Left ventricle myocardium superior (tissue), 1 donor: ENCODE results near the gene FH. TPM values are rescaled to one million over a fixed set of nuclear protein-coding genes. Genes with fewer than 3 reads are reported as not detected.

Source experiments
- ATAC-seq: fragments of 200-7000 bp; cut with Tn5 transposase; one replicate; pipeline ENCODE4 v1.9.1; 2020; ENCODE audit warnings: mild to moderate bottlenecking, moderate library complexity
- DNase-seq: peaks from one replicate; pipeline ENCODE4 v3.0.0-alpha.2; 2020
- intact Hi-C: fragments of 100-400 bp; cut with micrococcal nuclease; formaldehyde crosslinking; loops from one replicate; pipeline ENCODE4 v1.11.0; 2022
- total RNA-seq: library from RNA; stranded (reverse); fragmentation: NEBNext Ultra II Directional; extraction: Animal tissue kit (Norgen Biotek cat#: 25700); gene quantifications from one replicate; pipeline ENCODE4 v1.2.1, GENCODE V29; 2021
- donor health status: DM: no; HTN: yes; CAD: no; lungs with severe emphysema.

The FH gene
- total RNA-seq, 1 donor from 2014 or later, result 242 TPM

GRCh38 chr1:241531195-241532161 is 11.9 kb upstream of the FH start:
- intact Hi-C loops, result no loop called here
- DNase-seq (no peak), ATAC-seq (peak; percentile 79)

GRCh38 chr1:241527146-241527545 is 7.6 kb upstream of the FH start:
- intact Hi-C loops, result loop anchor here (10.0 kb wide), 2 partner anchors 108 to 318 kb away; partner anchors contain the start of gene EXO1
- DNase-seq (no peak), ATAC-seq (no peak)

- DNase-seq, result no peak
- ATAC-seq, result no peak
- intact Hi-C loops, result loop anchor here (10.0 kb wide), 2 partner anchors 110 to 320 kb away; partner anchors contain the start of gene EXO1
These were observed 5.5 kb upstream of the FH start for GRCh38 chr1:241525026-241525425.

- DNase-seq (no peak), ATAC-seq (no peak)
- intact Hi-C loops, result loop anchor here (10.0 kb wide), 2 partner anchors 113 to 323 kb away; partner anchors contain the start of gene EXO1
These were observed 2.2 kb upstream of the FH start for GRCh38 chr1:241521718-241522117.

GRCh38 chr1:241520080-241520465 is 518 bp upstream of the FH start:
- intact Hi-C loops, result loop anchor here (10.0 kb wide), 2 partner anchors 115 to 325 kb away; partner anchors contain the start of gene EXO1
- DNase-seq, result no peak
- ATAC-seq, result no peak

- intact Hi-C loops, result no loop called here
- ATAC-seq, result peak; percentile 60
- no peak for DNase-seq
These were observed 863 bp downstream of the FH start for GRCh38 chr1:241518476-241519307.

- intact Hi-C loops, result no loop called here
- DNase-seq, result no peak
- ATAC-seq, result no peak
These were observed 6.2 kb downstream of the FH start for GRCh38 chr1:241513378-241513777.

GRCh38 chr1:241507189-241507863 is 12.2 kb downstream of the FH start:
- DNase-seq (no peak), ATAC-seq (no peak)
- intact Hi-C loops, result no loop called here

GRCh38 chr1:241503444-241503843 is 16.1 kb downstream of the FH start:
- intact Hi-C loops, result no loop called here

GRCh38 chr1:241499910-241500309 is 19.6 kb downstream of the FH start:
- intact Hi-C loops, result no loop called here
- no peak for DNase-seq
- no peak for ATAC-seq

More at GRCh38 chr1:241503444-241503843, 16.1 kb downstream of the FH start:
- ATAC-seq (no peak), DNase-seq (no peak)

GRCh38 chr1:241495741-241496140 is 23.8 kb downstream of the FH start:
- ATAC-seq, result no peak
- intact Hi-C loops, result no loop called here

GRCh38 chr1:241488739-241489138 is 30.8 kb downstream of the FH start:
- ATAC-seq (no peak), DNase-seq (no peak)
- intact Hi-C loops, result no loop called here

More at GRCh38 chr1:241495741-241496140, 23.8 kb downstream of the FH start:
- no peak for DNase-seq

- intact Hi-C loops, result no loop called here
- ATAC-seq, result no peak
- no peak for DNase-seq
These were observed 34.0 kb downstream of the FH start for GRCh38 chr1:241485554-241485992.

GRCh38 chr1:241485145-241485544 is 34.4 kb downstream of the FH start:
- ATAC-seq (no peak), DNase-seq (no peak)
- intact Hi-C loops, result no loop called here

- intact Hi-C loops, result no loop called here
- ATAC-seq (no peak), DNase-seq (no peak)
These were observed 36.7 kb downstream of the FH start for GRCh38 chr1:241482761-241483250.

GRCh38 chr1:241479294-241479693 is 40.3 kb downstream of the FH start:
- intact Hi-C loops, result no loop called here
- ATAC-seq (no peak), DNase-seq (no peak)

- DNase-seq (no peak), ATAC-seq (no peak)
- intact Hi-C loops, result no loop called here
These were observed 43.9 kb downstream of the FH start for GRCh38 chr1:241475671-241476070.

GRCh38 chr1:241473026-241473425 is 46.5 kb downstream of the FH start:
- ATAC-seq, result no peak
- intact Hi-C loops, result no loop called here
- no peak for DNase-seq
